Activated T-cell treated with anti-CD3 and anti-CD28 coated beads, Interleukin-2, amount 50 U/mL, for 72 hours (primary cell): ENCODE data around the gene ITGAX. TPM values are rescaled to one million over a fixed set of nuclear protein-coding genes. Genes with fewer than 3 reads are reported as not detected.
A peak's percentile ranks its signal among the peaks of the same experiment; 100 is the strongest.

Experiments
- ATAC-seq, 2 donors: fragments of 150-1000 bp; cut with Tn5 transposase; replicated peaks in 1 of 2; 2 replicates each; pipeline ENCODE4 v1.10.0; 2021; ENCODE audit warnings: moderate library complexity in 2 of 2, mild to moderate bottlenecking in 1 of 2
- DNase-seq, 2 donors: peaks; one replicate each; pipeline ENCODE4 v3.0.0; 2021 to 2022; ENCODE audit warnings: mixed read lengths in 1 of 2
- H3K27ac Mint-ChIP-seq: one replicate; pipeline ENCODE4 v1.8.0; 2022; ENCODE audit warnings: mild to moderate bottlenecking, moderate library complexity, mixed read lengths
- H3K27me3 Mint-ChIP-seq: one replicate; pipeline ENCODE4 v1.8.0; 2022; ENCODE audit warnings: low read depth, mixed read lengths
- H3K36me3 Mint-ChIP-seq, 2 donors: one replicate each; pipeline ENCODE4 v1.8.0; 2022; ENCODE audit warnings: mixed read lengths in 2 of 2, mild to moderate bottlenecking in 1 of 2; ENCODE audit not compliant: insufficient read depth in 2 of 2
- H3K4me1 Mint-ChIP-seq: one replicate; pipeline ENCODE4 v1.8.0; 2022; ENCODE audit warnings: low read depth, mixed read lengths
- H3K4me3 Mint-ChIP-seq, 2 donors: one replicate each; pipeline ENCODE4 v1.8.0; 2022; ENCODE audit warnings: mild to moderate bottlenecking in 2 of 2, mixed read lengths in 2 of 2, moderate library complexity in 2 of 2
- H3K9me3 Mint-ChIP-seq, 2 donors: one replicate each; pipeline ENCODE4 v1.8.0; 2022; ENCODE audit warnings: mixed read lengths in 2 of 2
- total RNA-seq, 2 donors: library from RNA; stranded (reverse); gene quantifications; one replicate each; pipeline ENCODE4 v1.2.3, GENCODE V29; 2022

The ITGAX gene
- total RNA-seq, 2 donors from 2014 or later, result 79.3 to 146 TPM

- ATAC-seq (no peak), DNase-seq (no peak)
- Mint-ChIP-seq H3K9me3 (no peaks in the 10 kb centered on the region), H3K4me3 (peak within 1 kb of the TSS; percentile 59 to 61), H3K27me3 (peaks cover 24% of the 10 kb centered on the region), H3K36me3 (peaks cover 0 to 2% of the 10 kb centered on the region in 2 donors), H3K27ac (peak within 1 kb of the TSS; percentile 36), H3K4me1 (peaks cover 27% of the 10 kb centered on the region)
These were observed 73.3 kb downstream of the ITGAX start, which contains the start of gene COX6A2 for GRCh38 chr16:31428279-31428597. Gene COX6A2 (minus strand): TSS chr16:31428360. CDS start chr16:31428325, 35 bp downstream.

GRCh38 chr16:31428638-31429247, 73.8 kb downstream of the ITGAX start:
- DNase-seq (no peak), ATAC-seq (peak; percentile 23 to 55)
- Mint-ChIP-seq H3K4me1 (peaks cover 22% of the 10 kb centered on the region), H3K9me3 (no peaks in the 10 kb centered on the region), H3K27ac (no peak overlapping the region), H3K36me3 (peaks cover 0 to 2% of the 10 kb centered on the region in 2 donors), H3K4me3 (peak overlapping the region in 1 of 2 donors; percentile 12), H3K27me3 (peaks cover 18% of the 10 kb centered on the region)

GRCh38 chr16:31429314-31429713, 74.3 kb downstream of the ITGAX start:
- H3K27ac Mint-ChIP-seq, result no peak overlapping the region
- ATAC-seq, result no peak
- H3K9me3 Mint-ChIP-seq, result no peaks in the 10 kb centered on the region
- no peak for DNase-seq
- H3K4me3 Mint-ChIP-seq, result no peak overlapping the region
- peaks cover 0 to 2% of the 10 kb centered on the region in 2 donors for H3K36me3 Mint-ChIP-seq
- peaks cover 13% of the 10 kb centered on the region for H3K27me3 Mint-ChIP-seq
- peaks cover 20% of the 10 kb centered on the region for H3K4me1 Mint-ChIP-seq

- H3K9me3 Mint-ChIP-seq, result no peaks in the 10 kb centered on the region
- no peak overlapping the region for H3K27ac Mint-ChIP-seq
- no peak overlapping the region for H3K4me3 Mint-ChIP-seq
- H3K36me3 Mint-ChIP-seq, result peaks cover 0 to 2% of the 10 kb centered on the region in 2 donors
- ATAC-seq (no peak), DNase-seq (no peak)
- peaks cover 20% of the 10 kb centered on the region for H3K4me1 Mint-ChIP-seq
- peaks cover 13% of the 10 kb centered on the region for H3K27me3 Mint-ChIP-seq
These were observed 74.8 kb downstream of the ITGAX start for GRCh38 chr16:31429796-31430195.

- H3K36me3 Mint-ChIP-seq, result peaks cover 0 to 2% of the 10 kb centered on the region in 2 donors
- H3K27me3 Mint-ChIP-seq, result peaks cover 12% of the 10 kb centered on the region
- peaks cover 20% of the 10 kb centered on the region for H3K4me1 Mint-ChIP-seq
- H3K9me3 Mint-ChIP-seq, result no peaks in the 10 kb centered on the region
- ATAC-seq (peak; percentile 59 to 60), DNase-seq (no peak)
- no peak overlapping the region for H3K27ac Mint-ChIP-seq
- H3K4me3 Mint-ChIP-seq, result peak overlapping the region in 1 of 2 donors; percentile 38
These were observed 75.5 kb downstream of the ITGAX start for GRCh38 chr16:31430380-31431052.

Other genes starting within 250 kb of the ITGAX start
- 10 to 100 TPM; 21.6 to 24.5 TPM for gene BCKDK, start 246.8 kb upstream of the ITGAX start, total RNA-seq
- gene KAT8, start 237.5 kb upstream of the ITGAX start, total RNA-seq, result 10 to 100 TPM; 50.8 to 55.5 TPM
- gene PRSS8, start 219.4 kb upstream of the ITGAX start, total RNA-seq, result not detected
- gene PRSS36, start 205.1 kb upstream of the ITGAX start, total RNA-seq, result under 1 TPM; 0.19 TPM
- gene FUS, start 175.0 kb upstream of the ITGAX start, total RNA-seq, result 100 to 1,000 TPM; 411 to 528 TPM
- 10 to 100 TPM in 1 of 2 donors, 1 to 10 TPM in 1; 7.4 to 13.6 TPM for gene PYCARD, start 152.4 kb upstream of the ITGAX start, total RNA-seq
- under 1 TPM in 1 of 2 donors, not detected in 1; 0.05 TPM for gene TRIM72, start 141.1 kb upstream of the ITGAX start, total RNA-seq
- not detected for gene PYDC1, start 138.0 kb upstream of the ITGAX start, total RNA-seq
- gene ITGAM, start 95.2 kb upstream of the ITGAX start, total RNA-seq, result 1 to 10 TPM; 1.8 to 3.7 TPM
- under 1 TPM; 0.05 to 0.14 TPM for gene ITGAD, start 38.2 kb downstream of the ITGAX start, total RNA-seq
- not detected for gene COX6A2, start 73.2 kb downstream of the ITGAX start, total RNA-seq
- under 1 TPM; 0.38 to 0.53 TPM for gene ZNF843, start 87.6 kb downstream of the ITGAX start, total RNA-seq
- gene ARMC5, start 104.3 kb downstream of the ITGAX start, total RNA-seq, result 10 to 100 TPM; 11.2 to 12.2 TPM
- gene TGFB1I1, start 117.0 kb downstream of the ITGAX start, total RNA-seq, result 1 to 10 TPM; 1.3 to 4.4 TPM
- not detected for gene SLC5A2, start 127.9 kb downstream of the ITGAX start, total RNA-seq
- 10 to 100 TPM; 46.8 to 57.4 TPM for gene RUSF1, start 153.2 kb downstream of the ITGAX start, total RNA-seq
- not detected for gene AHSP, start 172.7 kb downstream of the ITGAX start, total RNA-seq